Smooth muscle cell (in vitro differentiated cells): ENCODE data around the gene CTIF. TPM values are rescaled to one million over a fixed set of nuclear protein-coding genes. Genes with fewer than 3 reads are reported as not detected.

Experiments used
- DNase-seq: peaks from one replicate; lab custom pipeline; 2025; ENCODE audit not compliant: unreplicated experiment; lab: John Stamatoyannopoulos, UW
- H2AFZ ChIP-seq: fragments of 200-600 bp; sonication (generic); 2 replicates; pipeline ENCODE4 v1.6.0; 2016; ENCODE audit warnings: antibody characterized with exemption, low read depth, mild to moderate bottlenecking
- H3F3A ChIP-seq: fragments of 200-600 bp; sonication (generic); 2 replicates; pipeline ENCODE4 v1.6.0; 2017; ENCODE audit warnings: antibody characterized with exemption, low read depth
- H3K27ac ChIP-seq: fragments of 200-600 bp; sonication (generic); 2 replicates; pipeline ENCODE4 v1.5.1; 2016; ENCODE audit warnings: low read depth, mild to moderate bottlenecking
- H3K27me3 ChIP-seq: fragments of 200-600 bp; sonication (generic); 2 replicates; pipeline ENCODE4 v1.6.1; 2016; ENCODE audit warnings: low read depth, mild to moderate bottlenecking
- H3K36me3 ChIP-seq: fragments of 200-600 bp; sonication (generic); 2 replicates; pipeline ENCODE4 v1.5.1; 2016; ENCODE audit warnings: low read depth
- H3K4me1 ChIP-seq: fragments of 200-600 bp; sonication (generic); 2 replicates; pipeline ENCODE4 v1.5.1; 2016; ENCODE audit warnings: low read depth
- H3K4me2 ChIP-seq: fragments of 200-600 bp; sonication (generic); 2 replicates; pipeline ENCODE4 v1.6.0; 2016; ENCODE audit warnings: mild to moderate bottlenecking
- H3K4me3 ChIP-seq: fragments of 200-600 bp; sonication (generic); 2 replicates; pipeline ENCODE4 v1.5.1; 2016; ENCODE audit warnings: mild to moderate bottlenecking
- H3K79me2 ChIP-seq: fragments of 200-600 bp; sonication (generic); 2 replicates; pipeline ENCODE4 v1.6.0; 2016; ENCODE audit warnings: low read depth, mild to moderate bottlenecking
- H3K9ac ChIP-seq: fragments of 200-600 bp; sonication (generic); 2 replicates; pipeline ENCODE4 v1.6.0; 2016; ENCODE audit warnings: low read depth
- H3K9me3 ChIP-seq: fragments of 200-600 bp; sonication (generic); replicated peaks from 2 replicates; pipeline ENCODE4 v1.5.1; 2016; ENCODE audit warnings: low read depth
- H4K20me1 ChIP-seq: fragments of 200-600 bp; sonication (generic); 2 replicates; pipeline ENCODE4 v1.6.0; 2016; ENCODE audit warnings: low read depth
- WGBS: methylation state at CpG from one replicate; pipeline ENCODE4 v1.1.7; 2016; ENCODE audit warnings: low lambda C conversion rate; 5-methylcytosine and 5-hydroxymethylcytosine counted together
- polyA plus RNA-seq: library from polyadenylated mRNA; unstranded; fragments of >200 nt; fragmentation: Nextera tagmentation; extraction: Ambion mirVana; gene quantifications from 2 replicates; pipeline ENCODE4 v1.2.1, GENCODE V29; 2016
- total RNA-seq: library from RNA; depleted of rRNA; stranded (reverse); fragments of >200 nt; gene quantifications from 2 replicates; pipeline ENCODE4 v1.2.3, GENCODE V29; 2014
- TF ChIP-seq, protein P1 (sequence below): fragments of 200-600 bp; sonication (generic); IDR thresholded peaks from 2 replicates; pipeline ENCODE4 v1.5.1; 2017; ENCODE audit warnings: borderline replicate concordance, mild to moderate bottlenecking, antibody characterized with exemption; ENCODE audit not compliant: insufficient read depth, poor library complexity, severe bottlenecking

The CTIF gene
- total and polyA plus RNA-seq, 2 experiments from 2014 or later = 22.2 to 25.3 TPM

DNA sequence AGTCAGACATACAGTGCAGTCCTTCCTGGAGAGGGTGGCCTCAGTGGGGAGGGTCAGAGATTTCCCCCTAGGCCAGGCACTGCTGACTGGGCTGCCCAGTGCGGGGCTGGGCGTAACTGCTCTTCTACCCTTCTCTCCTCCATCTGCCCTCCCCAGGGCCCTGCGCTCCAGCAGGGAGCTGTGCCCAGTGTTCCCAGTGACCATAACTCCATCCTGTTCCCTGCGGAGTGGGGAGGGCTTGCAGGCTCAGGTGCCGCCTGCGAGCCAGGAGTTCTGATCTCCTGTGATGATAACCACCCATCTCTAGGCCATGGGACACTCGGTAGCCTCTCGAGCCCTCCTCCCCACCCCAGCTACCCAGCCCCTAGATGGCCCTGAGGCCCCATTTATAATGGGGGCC lies 304.3 kb downstream of the CTIF start:
- TF ChIP-seq, protein P1, sequence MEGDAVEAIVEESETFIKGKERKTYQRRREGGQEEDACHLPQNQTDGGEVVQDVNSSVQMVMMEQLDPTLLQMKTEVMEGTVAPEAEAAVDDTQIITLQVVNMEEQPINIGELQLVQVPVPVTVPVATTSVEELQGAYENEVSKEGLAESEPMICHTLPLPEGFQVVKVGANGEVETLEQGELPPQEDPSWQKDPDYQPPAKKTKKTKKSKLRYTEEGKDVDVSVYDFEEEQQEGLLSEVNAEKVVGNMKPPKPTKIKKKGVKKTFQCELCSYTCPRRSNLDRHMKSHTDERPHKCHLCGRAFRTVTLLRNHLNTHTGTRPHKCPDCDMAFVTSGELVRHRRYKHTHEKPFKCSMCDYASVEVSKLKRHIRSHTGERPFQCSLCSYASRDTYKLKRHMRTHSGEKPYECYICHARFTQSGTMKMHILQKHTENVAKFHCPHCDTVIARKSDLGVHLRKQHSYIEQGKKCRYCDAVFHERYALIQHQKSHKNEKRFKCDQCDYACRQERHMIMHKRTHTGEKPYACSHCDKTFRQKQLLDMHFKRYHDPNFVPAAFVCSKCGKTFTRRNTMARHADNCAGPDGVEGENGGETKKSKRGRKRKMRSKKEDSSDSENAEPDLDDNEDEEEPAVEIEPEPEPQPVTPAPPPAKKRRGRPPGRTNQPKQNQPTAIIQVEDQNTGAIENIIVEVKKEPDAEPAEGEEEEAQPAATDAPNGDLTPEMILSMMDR = no peak
- Histone ChIP-seq H3K4me2 (no peak overlapping the region), H3K9me3 (no peaks in the 10 kb centered on the region), H2AFZ (no peak overlapping the region), H3K4me1 (peaks cover 39% of the 10 kb centered on the region), H4K20me1 (no peaks in the 10 kb centered on the region), H3F3A (peaks cover 27% of the 10 kb centered on the region), H3K36me3 (no peaks in the 10 kb centered on the region), H3K4me3 (no peak overlapping the region), H3K79me2 (peaks cover 8% of the 10 kb centered on the region), H3K9ac (no peak overlapping the region), H3K27me3 (no peaks in the 10 kb centered on the region), H3K27ac (peak overlapping the region; percentile 97)
- 90% methylated on average over 8 of the region's 8 CpGs for WGBS
- no peak for DNase-seq

DNA sequence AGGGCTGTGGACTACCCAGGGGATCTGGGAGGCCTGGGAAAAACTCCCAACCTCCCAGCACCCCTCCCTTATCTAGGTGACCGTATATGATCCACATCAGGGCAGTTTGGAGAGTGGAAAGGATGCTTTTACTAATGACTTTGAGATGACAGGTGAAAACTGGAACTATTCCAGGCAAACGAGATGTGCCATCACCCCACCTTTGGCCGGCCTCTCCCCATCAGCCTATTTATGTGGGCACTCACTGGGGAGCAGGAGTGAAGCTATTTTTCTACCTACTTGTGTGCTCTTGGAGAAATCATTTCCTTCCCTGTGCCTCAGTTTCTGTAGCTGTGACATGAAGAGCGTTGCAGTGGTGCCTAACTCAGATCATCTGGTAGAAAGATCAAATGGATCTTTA lies 304.8 kb downstream of the CTIF start:
- Histone ChIP-seq H4K20me1 (no peaks in the 10 kb centered on the region), H3K9ac (no peak overlapping the region), H2AFZ (no peak overlapping the region), H3K4me3 (no peak overlapping the region), H3K36me3 (no peaks in the 10 kb centered on the region), H3K4me2 (no peak overlapping the region), H3F3A (peaks cover 22% of the 10 kb centered on the region), H3K4me1 (peaks cover 41% of the 10 kb centered on the region), H3K9me3 (no peaks in the 10 kb centered on the region), H3K79me2 (peaks cover 8% of the 10 kb centered on the region), H3K27ac (no peak overlapping the region), H3K27me3 (no peaks in the 10 kb centered on the region)
- TF ChIP-seq, protein P1 = no peak
- WGBS = 96% methylated on average over 4 of the region's 4 CpGs
- no peak for DNase-seq

DNA sequence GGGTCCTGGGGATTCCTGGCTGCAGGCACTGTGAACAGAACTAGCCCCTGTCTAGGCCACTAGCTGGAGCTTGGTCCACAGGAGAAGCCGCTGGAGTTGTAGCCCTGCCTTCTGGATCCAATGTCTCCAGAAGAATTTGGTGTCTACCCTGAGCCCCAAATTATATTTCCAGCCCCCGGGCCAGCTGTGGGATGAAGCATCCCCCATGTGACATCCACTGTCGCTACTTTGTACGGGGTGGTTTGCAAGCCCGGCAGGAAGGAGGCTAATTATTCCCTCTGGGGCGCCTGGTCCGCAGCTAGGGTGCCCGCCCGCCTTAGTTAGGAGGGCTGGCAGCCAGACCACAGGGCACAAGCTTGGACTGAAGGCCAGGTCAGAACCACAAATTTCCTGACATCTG lies 305.4 kb downstream of the CTIF start:
- Histone ChIP-seq H3F3A (peaks cover 19% of the 10 kb centered on the region), H4K20me1 (no peaks in the 10 kb centered on the region), H3K79me2 (peaks cover 8% of the 10 kb centered on the region), H3K36me3 (no peaks in the 10 kb centered on the region), H3K4me1 (peaks cover 39% of the 10 kb centered on the region), H3K27ac (no peak overlapping the region), H3K9me3 (no peaks in the 10 kb centered on the region), H2AFZ (no peak overlapping the region), H3K4me3 (no peak overlapping the region), H3K4me2 (no peak overlapping the region), H3K9ac (no peak overlapping the region), H3K27me3 (no peaks in the 10 kb centered on the region)
- TF ChIP-seq, protein P1 = no peak
- no peak for DNase-seq
- WGBS = 96% methylated on average over 9 of the region's 9 CpGs

DNA sequence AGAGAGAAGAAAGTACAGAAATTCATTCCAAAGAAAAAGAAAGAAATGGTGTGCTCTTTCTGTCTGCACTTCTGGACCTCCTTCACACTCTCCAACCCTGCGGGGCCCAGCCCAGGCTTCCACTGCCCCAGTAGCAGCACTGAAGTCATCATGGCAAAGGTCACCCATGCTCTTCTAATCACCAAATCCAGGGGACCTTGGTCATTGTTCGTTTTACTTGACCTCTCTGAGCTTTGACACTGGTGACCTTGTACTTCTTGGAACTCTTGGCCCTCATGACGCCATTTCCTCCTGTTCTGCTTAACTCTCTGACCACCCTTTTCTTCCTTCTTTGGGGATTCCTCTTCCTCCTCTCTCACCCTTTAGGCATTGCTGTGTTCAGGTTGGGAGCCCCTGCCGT lies 306.3 kb downstream of the CTIF start:
- H3K4me1 ChIP-seq = peaks cover 35% of the 10 kb centered on the region
- no peak overlapping the region for H3K4me2 ChIP-seq
- no peaks in the 10 kb centered on the region for H3K36me3 ChIP-seq
- no peaks in the 10 kb centered on the region for H3K9me3 ChIP-seq
- H2AFZ ChIP-seq = no peak overlapping the region
- H3K27me3 ChIP-seq = no peaks in the 10 kb centered on the region
- 97% methylated on average over 4 of the region's 4 CpGs for WGBS
- DNase-seq = no peak
- H4K20me1 ChIP-seq = no peaks in the 10 kb centered on the region
- peaks cover 8% of the 10 kb centered on the region for H3K79me2 ChIP-seq
- H3K27ac ChIP-seq = no peak overlapping the region
- H3F3A ChIP-seq = peaks cover 18% of the 10 kb centered on the region
- no peak overlapping the region for H3K4me3 ChIP-seq
- TF ChIP-seq, protein P1 = no peak
- no peak overlapping the region for H3K9ac ChIP-seq
